Measurements from ENCODE around the gene CRY2. TPM values are rescaled to one million over a fixed set of nuclear protein-coding genes. Genes with fewer than 3 reads are reported as not detected.

The CRY2 gene
- total RNA-seq, 1 donor from 2014 or later, result 56.8 TPM

DNA sequence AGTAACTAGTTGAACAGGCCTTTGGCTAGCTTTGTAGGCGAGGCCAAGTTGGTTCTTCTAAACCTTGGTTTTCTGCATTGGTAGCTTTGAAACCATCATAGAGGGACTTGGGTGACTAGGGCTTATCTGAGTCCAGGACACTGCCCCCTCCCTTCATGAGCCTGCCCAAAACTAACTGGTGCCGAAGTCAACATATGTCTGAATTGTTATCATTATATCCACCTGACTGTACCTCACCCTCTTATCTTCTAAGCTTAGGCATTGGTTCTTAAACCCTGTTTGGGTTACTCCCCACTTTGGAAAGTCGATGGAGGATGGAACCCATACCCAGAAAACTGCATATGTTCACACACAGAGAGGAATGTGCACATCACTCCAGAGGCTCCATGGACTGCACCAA, 30.6 kb downstream of the CRY2 start:
- H3K4me3 Mint-ChIP-seq, result no peak overlapping the region
- peaks cover 87% of the 10 kb centered on the region for H3K36me3 Mint-ChIP-seq (ENCODE audit: low read depth)
- TF ChIP-seq, protein P1, sequence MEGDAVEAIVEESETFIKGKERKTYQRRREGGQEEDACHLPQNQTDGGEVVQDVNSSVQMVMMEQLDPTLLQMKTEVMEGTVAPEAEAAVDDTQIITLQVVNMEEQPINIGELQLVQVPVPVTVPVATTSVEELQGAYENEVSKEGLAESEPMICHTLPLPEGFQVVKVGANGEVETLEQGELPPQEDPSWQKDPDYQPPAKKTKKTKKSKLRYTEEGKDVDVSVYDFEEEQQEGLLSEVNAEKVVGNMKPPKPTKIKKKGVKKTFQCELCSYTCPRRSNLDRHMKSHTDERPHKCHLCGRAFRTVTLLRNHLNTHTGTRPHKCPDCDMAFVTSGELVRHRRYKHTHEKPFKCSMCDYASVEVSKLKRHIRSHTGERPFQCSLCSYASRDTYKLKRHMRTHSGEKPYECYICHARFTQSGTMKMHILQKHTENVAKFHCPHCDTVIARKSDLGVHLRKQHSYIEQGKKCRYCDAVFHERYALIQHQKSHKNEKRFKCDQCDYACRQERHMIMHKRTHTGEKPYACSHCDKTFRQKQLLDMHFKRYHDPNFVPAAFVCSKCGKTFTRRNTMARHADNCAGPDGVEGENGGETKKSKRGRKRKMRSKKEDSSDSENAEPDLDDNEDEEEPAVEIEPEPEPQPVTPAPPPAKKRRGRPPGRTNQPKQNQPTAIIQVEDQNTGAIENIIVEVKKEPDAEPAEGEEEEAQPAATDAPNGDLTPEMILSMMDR (IDR thresholded peaks at IDR 0.05), result no peak
- no peak for DNase-seq
- H3K4me1 Mint-ChIP-seq, result no peaks in the 10 kb centered on the region
- no peak overlapping the region for H3K27ac Mint-ChIP-seq
- no peak for ATAC-seq (ENCODE audit: low read depth)
- no peaks in the 10 kb centered on the region for H3K9me3 Mint-ChIP-seq
- ChIA-PET POLR2A (no interaction called here), CTCF (interaction anchor here (1.0 kb wide), 1 partner anchor 129 kb away, joined by 3 read pairs; no protein-coding TSS in a partner anchor)
- intact Hi-C loops (cut with micrococcal nuclease), result no loop called here
- H3K27me3 Mint-ChIP-seq, result no peaks in the 10 kb centered on the region

GRCh38 chr11:45879803-45880686, 32.8 kb downstream of the CRY2 start:
- H3K4me1 Mint-ChIP-seq, result peaks cover 7% of the 10 kb centered on the region
- H3K9me3 Mint-ChIP-seq, result no peaks in the 10 kb centered on the region
- CTCF ChIA-PET, result no interaction called here
- no peak overlapping the region for H3K27ac Mint-ChIP-seq
- peaks cover 71% of the 10 kb centered on the region for H3K36me3 Mint-ChIP-seq (ENCODE audit: low read depth)
- intact Hi-C loops (cut with micrococcal nuclease), result no loop called here
- no peaks in the 10 kb centered on the region for H3K27me3 Mint-ChIP-seq
- no peak for DNase-seq
- no peak overlapping the region for H3K4me3 Mint-ChIP-seq
- no peak for ATAC-seq (ENCODE audit: low read depth)
- POLR2A ChIA-PET, result no interaction called here
- TF ChIP-seq, protein P1 (IDR thresholded peaks at IDR 0.05), result no peak

GRCh38 chr11:45880772-45881570, 33.7 kb downstream of the CRY2 start:
- peaks cover 62% of the 10 kb centered on the region for H3K36me3 Mint-ChIP-seq (ENCODE audit: low read depth)
- CTCF ChIA-PET, result no interaction called here
- no peak for ATAC-seq (ENCODE audit: low read depth)

GRCh38 chr11:45881708-45882368, 34.6 kb downstream of the CRY2 start:
- ATAC-seq (ENCODE audit: low read depth) (no peak), DNase-seq (no peak)
- ChIA-PET CTCF (no interaction called here), POLR2A (no interaction called here)
- no peak overlapping the region for H3K27ac Mint-ChIP-seq
- H3K36me3 Mint-ChIP-seq (ENCODE audit: low read depth), result peaks cover 53% of the 10 kb centered on the region
- H3K27me3 Mint-ChIP-seq, result no peaks in the 10 kb centered on the region
- TF ChIP-seq, protein P1 (IDR thresholded peaks at IDR 0.05), result no peak
- H3K9me3 Mint-ChIP-seq, result no peaks in the 10 kb centered on the region
- H3K4me3 Mint-ChIP-seq, result no peak overlapping the region
- intact Hi-C loops (cut with micrococcal nuclease), result no loop called here
- peaks cover 10% of the 10 kb centered on the region for H3K4me1 Mint-ChIP-seq

More at GRCh38 chr11:45880772-45881570, 33.7 kb downstream of the CRY2 start:
- H3K4me3 Mint-ChIP-seq, result no peak overlapping the region
- TF ChIP-seq, protein P1 (IDR thresholded peaks at IDR 0.05), result no peak
- no peak overlapping the region for H3K27ac Mint-ChIP-seq
- no peaks in the 10 kb centered on the region for H3K27me3 Mint-ChIP-seq
- peaks cover 10% of the 10 kb centered on the region for H3K4me1 Mint-ChIP-seq
- DNase-seq, result no peak
- POLR2A ChIA-PET, result no interaction called here
- intact Hi-C loops (cut with micrococcal nuclease), result no loop called here
- H3K9me3 Mint-ChIP-seq, result no peaks in the 10 kb centered on the region
